Measurements from ENCODE around the gene PROM1. TPM values are rescaled to one million over a fixed set of nuclear protein-coding genes. Genes with fewer than 3 reads are reported as not detected.
A peak's percentile ranks its signal among the peaks of the same experiment; 100 is the strongest.

PROM1 gene
- total and polyA plus RNA-seq, 2 experiments from 2014 or later, result 14.3 to 30.8 TPM

- Histone ChIP-seq H4K20me1 (ENCODE audit: insufficient read depth, poor library complexity, severe bottlenecking) (no peaks in the 10 kb centered on the region), H3K36me3 (replicated peaks; ENCODE audit: insufficient read depth, low read depth) (no peaks in the 10 kb centered on the region), H2AFZ (no peak overlapping the region), H3K9me2 (replicated peaks; ENCODE audit: insufficient read depth) (no peaks in the 10 kb centered on the region), H3K79me2 (no peaks in the 10 kb centered on the region), H3K27ac (no peak overlapping the region), H3K4me3 (no peak overlapping the region), H3K9me3 (ENCODE audit: low read depth) (no peaks in the 10 kb centered on the region), H3K27me3 (no peaks in the 10 kb centered on the region), H3K4me1 (ENCODE audit: insufficient read depth) (no peaks in the 10 kb centered on the region), H3K4me2 (no peak overlapping the region)
- TF ChIP-seq EZH2phosphoT487 (IDR thresholded peaks at IDR 0.05; ENCODE audit: low read depth, severe bottlenecking, unreplicated experiment), result no peak
- TF ChIP-seq CTCF (IDR thresholded peaks at IDR 0.05; ENCODE audit: poor library complexity), result no peak
- TF ChIP-seq EZH2 (IDR thresholded peaks at IDR 0.05; ENCODE audit: borderline replicate concordance), result no peak
- DNase-seq (ENCODE audit: low spot score), result no peak
- WGBS (ENCODE audit: low lambda C conversion rate, missing lambda C conversion rate), result 88% methylated on average over 2 of the region's 2 CpGs
Measured at GRCh38 chr4:15958562-15958961, 125.3 kb downstream of the PROM1 start.

GRCh38 chr4:15956179-15956850 lies 127.5 kb downstream of the PROM1 start:
- Histone ChIP-seq H3K9me3 (ENCODE audit: low read depth) (no peaks in the 10 kb centered on the region), H3K27me3 (no peaks in the 10 kb centered on the region), H4K20me1 (ENCODE audit: insufficient read depth, poor library complexity, severe bottlenecking) (no peaks in the 10 kb centered on the region), H3K9me2 (replicated peaks; ENCODE audit: insufficient read depth) (no peaks in the 10 kb centered on the region), H3K36me3 (replicated peaks; ENCODE audit: insufficient read depth, low read depth) (no peaks in the 10 kb centered on the region), H3K4me3 (no peak overlapping the region), H3K79me2 (no peaks in the 10 kb centered on the region), H2AFZ (no peak overlapping the region), H3K4me2 (no peak overlapping the region), H3K4me1 (ENCODE audit: insufficient read depth) (no peaks in the 10 kb centered on the region), H3K27ac (no peak overlapping the region)
- no peak for TF ChIP-seq EZH2phosphoT487 (IDR thresholded peaks at IDR 0.05; ENCODE audit: low read depth, severe bottlenecking, unreplicated experiment)
- peak; percentile 77 for TF ChIP-seq CTCF (IDR thresholded peaks at IDR 0.05; ENCODE audit: poor library complexity)
- WGBS (ENCODE audit: low lambda C conversion rate, missing lambda C conversion rate), result 66% methylated on average over 9 of the region's 9 CpGs
- peak; percentile 84 for DNase-seq (ENCODE audit: low spot score)

- no peak overlapping the region for H3K4me2 ChIP-seq
- no peaks in the 10 kb centered on the region for H3K4me1 ChIP-seq (ENCODE audit: insufficient read depth)
- no peaks in the 10 kb centered on the region for H3K9me2 ChIP-seq (replicated peaks; ENCODE audit: insufficient read depth)
- H3K79me2 ChIP-seq, result no peaks in the 10 kb centered on the region
- no peak overlapping the region for H3K4me3 ChIP-seq
- no peak overlapping the region for H3K27ac ChIP-seq
- no peak overlapping the region for H2AFZ ChIP-seq
- WGBS (ENCODE audit: low lambda C conversion rate, missing lambda C conversion rate), result 93% methylated on average over 3 of the region's 3 CpGs
- H4K20me1 ChIP-seq (ENCODE audit: insufficient read depth, poor library complexity, severe bottlenecking), result no peaks in the 10 kb centered on the region
- TF ChIP-seq CTCF (IDR thresholded peaks at IDR 0.05; ENCODE audit: poor library complexity) (no peak), EZH2phosphoT487 (IDR thresholded peaks at IDR 0.05; ENCODE audit: low read depth, severe bottlenecking, unreplicated experiment) (no peak), EZH2 (IDR thresholded peaks at IDR 0.05; ENCODE audit: borderline replicate concordance) (no peak)
- no peaks in the 10 kb centered on the region for H3K36me3 ChIP-seq (replicated peaks; ENCODE audit: insufficient read depth, low read depth)
- no peaks in the 10 kb centered on the region for H3K9me3 ChIP-seq (ENCODE audit: low read depth)
- no peak for DNase-seq (ENCODE audit: low spot score)
- H3K27me3 ChIP-seq, result no peaks in the 10 kb centered on the region
Measured at GRCh38 chr4:15955670-15956069, 128.2 kb downstream of the PROM1 start.
